GM23338 (cell line): Measurements from ENCODE around the gene SPCS2. TPM values are rescaled to one million over a fixed set of nuclear protein-coding genes. Genes with fewer than 3 reads are reported as not detected.

ENCODE experiments used
- polyA plus RNA-seq: library from polyadenylated mRNA; unstranded; fragments of >200 nt; fragmentation: Nextera tagmentation; extraction: Ambion mirVana; gene quantifications from 2 replicates; pipeline ENCODE4 v1.2.1, GENCODE V29; 2016
- small RNA-seq: library from RNA; depleted of rRNA; stranded (forward); fragments of <200 nt; gene quantifications from one replicate; pipeline ENCODE3, GENCODE V24; 2014; ENCODE audit warnings: low replicate concordance
- total RNA-seq: library from RNA; depleted of rRNA; stranded (reverse); fragments of >200 nt; shearing (Covaris generic); gene quantifications from 2 replicates; pipeline ENCODE4 v1.2.3, GENCODE V29; 2014; rRNA removed

The SPCS2 gene
- total and polyA plus RNA-seq, 2 experiments from 2014 or later: 115 to 334 TPM

Small RNAs within 50 kb of the gene (small RNA-seq; reads per million reads assigned to genes)
- not detected for gene RNU6-216P

Other genes with a start within 250 kb of the SPCS2 start
- gene CHRDL2, start 217.8 kb upstream of the SPCS2 start, total RNA-seq: 0.16 and 0.21 TPM in 2 replicates
- 0.38 TPM in 1 of 2 replicates, not detected in the other for gene CHRDL2, start 217.8 kb upstream of the SPCS2 start, polyA plus RNA-seq
- 15.1 and 16.5 TPM in 2 replicates for gene RNF169, start 200.4 kb upstream of the SPCS2 start, total RNA-seq
- 0.78 and 0.90 TPM in 2 replicates for gene RNF169, start 200.4 kb upstream of the SPCS2 start, polyA plus RNA-seq
- gene XRRA1, start 175 bp upstream of the SPCS2 start, total RNA-seq: 3.0 and 4.9 TPM in 2 replicates
- gene XRRA1, start 175 bp upstream of the SPCS2 start, polyA plus RNA-seq: 4.3 and 5.4 TPM in 2 replicates
- 23.4 and 25.9 TPM in 2 replicates for gene NEU3, start 39.7 kb downstream of the SPCS2 start, total RNA-seq
- 2.8 TPM in 2 replicates for gene NEU3, start 39.7 kb downstream of the SPCS2 start, polyA plus RNA-seq
- not detected in 2 replicates for gene OR2AT4, start 147.6 kb downstream of the SPCS2 start, total RNA-seq
- not detected in 2 replicates for gene OR2AT4, start 147.6 kb downstream of the SPCS2 start, polyA plus RNA-seq
- not detected in 2 replicates for gene SLCO2B1, start 201.8 kb downstream of the SPCS2 start, total RNA-seq
- gene SLCO2B1, start 201.8 kb downstream of the SPCS2 start, polyA plus RNA-seq: 0.03 TPM in 1 of 2 replicates, not detected in the other